Osteoblast (primary cell): ENCODE results near the gene CPED1. TPM values are rescaled to one million over a fixed set of nuclear protein-coding genes. Genes with fewer than 3 reads are reported as not detected.

ENCODE experiments used
- DNase-seq: peaks from one replicate; pipeline ENCODE4 v3.0.0; 2011; ENCODE audit warnings: low spot score, mixed read lengths; ENCODE audit not compliant: insufficient read length; ENCODE audit errors: missing footprints
- H2AFZ ChIP-seq: 2 replicates; pipeline ENCODE4 v1.6.0; 2011; ENCODE audit warnings: mild to moderate bottlenecking, low read length
- H3K27ac ChIP-seq: 2 replicates; pipeline ENCODE4 v1.5.1; 2011; ENCODE audit warnings: mild to moderate bottlenecking, low read depth, low read length, moderate library complexity
- H3K27me3 ChIP-seq: 2 replicates; pipeline ENCODE4 v1.6.0; 2012; ENCODE audit warnings: mild to moderate bottlenecking, control low read depth, inconsistent platforms, low read length, moderate library complexity; ENCODE audit not compliant: insufficient read depth
- H3K36me3 ChIP-seq: 2 replicates; pipeline ENCODE4 v1.5.1; 2011; ENCODE audit warnings: mild to moderate bottlenecking, low read length, control low read depth, moderate library complexity; ENCODE audit not compliant: insufficient read depth
- H3K4me1 ChIP-seq: 2 replicates; pipeline ENCODE4 v1.5.1; 2011; ENCODE audit warnings: mild to moderate bottlenecking, low read length, control low read depth, moderate library complexity; ENCODE audit not compliant: insufficient read depth
- H3K4me2 ChIP-seq: 2 replicates; pipeline ENCODE4 v1.6.0; 2011; ENCODE audit warnings: mild to moderate bottlenecking, low read length; ENCODE audit not compliant: insufficient read depth
- H3K4me3 ChIP-seq: fragments of 200-600 bp; sonication (generic); 3 replicates; pipeline ENCODE4 v1.5.1; 2012; ENCODE audit warnings: mild to moderate bottlenecking, low read length, inconsistent platforms; ENCODE audit not compliant: insufficient read depth
- H3K79me2 ChIP-seq: 2 replicates; pipeline ENCODE4 v1.6.0; 2012; ENCODE audit warnings: mild to moderate bottlenecking, low read length, control low read depth, inconsistent platforms; ENCODE audit not compliant: insufficient read depth
- H3K9me3 ChIP-seq: 2 replicates; pipeline ENCODE4 v1.5.1; 2011; ENCODE audit warnings: low read depth, low read length, control low read depth
- H4K20me1 ChIP-seq: 2 replicates; pipeline ENCODE4 v1.6.0; 2012; ENCODE audit warnings: mild to moderate bottlenecking, low read length, control low read depth; ENCODE audit not compliant: insufficient read depth
- total RNA-seq: library from RNA; depleted of rRNA; stranded (reverse); fragments of >200 nt; gene quantifications from 2 replicates; pipeline ENCODE4 v1.2.3, GENCODE V29; 2012
- TF ChIP-seq, protein P1 (sequence below): IDR thresholded peaks from 2 replicates; pipeline ENCODE4 v1.5.1; 2011; ENCODE audit warnings: mild to moderate bottlenecking, low read depth, low read length, moderate library complexity; ENCODE audit errors: extremely low read depth

CPED1 gene
- total RNA-seq, 1 donor = 30.8 TPM

DNA sequence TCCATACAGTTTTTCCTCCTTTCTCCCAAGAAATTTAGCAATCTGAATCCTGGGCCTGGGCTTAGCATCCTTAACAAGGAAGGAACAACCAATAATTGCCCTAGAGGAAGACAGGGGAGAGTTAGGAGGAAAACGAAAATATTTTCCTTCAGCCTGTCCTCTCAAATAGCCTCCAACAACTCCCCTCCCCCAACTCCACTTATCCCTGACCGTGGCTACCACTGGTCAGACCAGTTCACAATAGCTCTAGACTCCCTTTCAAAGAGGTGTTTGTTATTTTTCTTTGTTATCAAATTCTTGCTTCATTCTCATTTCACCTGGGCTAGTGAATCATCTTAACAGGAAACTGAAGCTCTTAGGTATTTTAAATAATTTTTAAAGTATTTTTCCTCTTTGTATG is 114.1 kb downstream of the CPED1 start:
- H2AFZ ChIP-seq = no peak overlapping the region
- no peaks in the 10 kb centered on the region for H3K27me3 ChIP-seq
- no peaks in the 10 kb centered on the region for H3K9me3 ChIP-seq
- no peak overlapping the region for H3K4me3 ChIP-seq
- no peak overlapping the region for H3K4me2 ChIP-seq
- H3K79me2 ChIP-seq = no peaks in the 10 kb centered on the region
- no peak for DNase-seq
- no peaks in the 10 kb centered on the region for H4K20me1 ChIP-seq
- H3K4me1 ChIP-seq = no peaks in the 10 kb centered on the region
- H3K27ac ChIP-seq = no peak overlapping the region
- TF ChIP-seq, protein P1, sequence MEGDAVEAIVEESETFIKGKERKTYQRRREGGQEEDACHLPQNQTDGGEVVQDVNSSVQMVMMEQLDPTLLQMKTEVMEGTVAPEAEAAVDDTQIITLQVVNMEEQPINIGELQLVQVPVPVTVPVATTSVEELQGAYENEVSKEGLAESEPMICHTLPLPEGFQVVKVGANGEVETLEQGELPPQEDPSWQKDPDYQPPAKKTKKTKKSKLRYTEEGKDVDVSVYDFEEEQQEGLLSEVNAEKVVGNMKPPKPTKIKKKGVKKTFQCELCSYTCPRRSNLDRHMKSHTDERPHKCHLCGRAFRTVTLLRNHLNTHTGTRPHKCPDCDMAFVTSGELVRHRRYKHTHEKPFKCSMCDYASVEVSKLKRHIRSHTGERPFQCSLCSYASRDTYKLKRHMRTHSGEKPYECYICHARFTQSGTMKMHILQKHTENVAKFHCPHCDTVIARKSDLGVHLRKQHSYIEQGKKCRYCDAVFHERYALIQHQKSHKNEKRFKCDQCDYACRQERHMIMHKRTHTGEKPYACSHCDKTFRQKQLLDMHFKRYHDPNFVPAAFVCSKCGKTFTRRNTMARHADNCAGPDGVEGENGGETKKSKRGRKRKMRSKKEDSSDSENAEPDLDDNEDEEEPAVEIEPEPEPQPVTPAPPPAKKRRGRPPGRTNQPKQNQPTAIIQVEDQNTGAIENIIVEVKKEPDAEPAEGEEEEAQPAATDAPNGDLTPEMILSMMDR = no peak
- H3K36me3 ChIP-seq = peaks cover 7% of the 10 kb centered on the region

DNA sequence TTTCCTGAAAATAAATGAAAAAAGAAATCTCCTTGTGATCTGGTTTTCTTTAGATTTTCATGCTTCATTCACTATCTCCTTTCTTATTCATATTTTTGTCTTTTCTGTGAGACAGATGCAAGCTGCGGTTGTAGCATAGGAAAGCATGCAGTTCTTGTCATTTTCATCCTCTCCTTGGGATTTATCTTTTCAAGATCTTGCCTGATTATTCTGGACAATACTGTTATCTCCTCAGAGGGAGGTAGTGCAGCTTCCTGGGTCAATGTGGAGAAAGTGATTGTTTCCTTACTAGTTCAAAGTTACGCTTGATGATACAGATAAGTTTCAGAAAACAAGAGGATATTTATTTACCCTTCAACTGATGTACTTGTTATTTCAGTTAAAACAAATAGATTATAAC is 114.6 kb downstream of the CPED1 start:
- no peak overlapping the region for H3K4me2 ChIP-seq
- TF ChIP-seq, protein P1 = no peak
- H4K20me1 ChIP-seq = no peaks in the 10 kb centered on the region
- no peaks in the 10 kb centered on the region for H3K79me2 ChIP-seq
- H2AFZ ChIP-seq = no peak overlapping the region
- peaks cover 2% of the 10 kb centered on the region for H3K4me1 ChIP-seq
- H3K36me3 ChIP-seq = peaks cover 7% of the 10 kb centered on the region
- H3K27ac ChIP-seq = no peak overlapping the region
- H3K27me3 ChIP-seq = no peaks in the 10 kb centered on the region
- no peak overlapping the region for H3K4me3 ChIP-seq
- no peaks in the 10 kb centered on the region for H3K9me3 ChIP-seq
- no peak for DNase-seq

DNA sequence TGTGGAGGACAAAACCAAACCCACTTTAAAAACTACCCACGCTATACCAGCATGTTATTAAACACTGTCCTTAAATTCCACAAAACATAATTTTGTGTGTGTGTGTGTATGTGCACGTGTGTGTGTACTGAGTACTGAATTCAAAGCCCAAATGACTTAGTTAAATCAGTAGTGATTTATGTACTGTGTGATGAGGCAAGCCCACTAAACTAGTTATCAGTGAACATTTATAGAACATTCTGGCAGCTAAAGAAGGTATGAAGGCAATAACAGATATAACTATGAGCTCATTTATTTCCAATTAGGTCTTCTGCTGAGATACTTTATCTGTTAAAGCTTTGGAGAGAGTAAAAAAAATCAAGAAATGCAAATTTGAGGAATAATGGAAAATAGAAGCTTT is 115.1 kb downstream of the CPED1 start:
- Histone ChIP-seq H3K4me2 (no peak overlapping the region), H4K20me1 (no peaks in the 10 kb centered on the region), H3K79me2 (no peaks in the 10 kb centered on the region), H3K27ac (no peak overlapping the region), H3K9me3 (no peaks in the 10 kb centered on the region), H3K4me1 (peaks cover 2% of the 10 kb centered on the region), H2AFZ (no peak overlapping the region), H3K27me3 (no peaks in the 10 kb centered on the region), H3K4me3 (no peak overlapping the region), H3K36me3 (peaks cover 7% of the 10 kb centered on the region)
- TF ChIP-seq, protein P1 = no peak
- DNase-seq = no peak

DNA sequence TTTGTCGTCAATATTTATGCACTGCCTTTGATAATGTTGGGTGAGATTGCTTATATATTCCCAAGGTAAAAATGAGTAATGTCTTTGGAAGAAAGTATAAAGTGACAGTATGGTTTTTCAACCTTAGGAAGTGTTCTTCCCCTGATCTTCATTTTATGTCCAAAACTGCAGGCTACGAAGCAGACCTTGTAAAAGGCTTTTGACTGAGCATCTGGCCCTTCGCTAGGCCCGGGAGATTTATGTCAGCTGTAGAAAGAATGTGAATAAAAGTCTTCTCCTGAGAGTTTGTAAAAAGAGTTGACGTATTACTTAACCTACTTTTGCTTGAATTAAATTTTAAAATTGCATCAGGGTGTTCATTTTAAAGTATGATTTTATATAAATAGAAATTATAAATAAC is 116.8 kb downstream of the CPED1 start:
- no peak overlapping the region for H2AFZ ChIP-seq
- H4K20me1 ChIP-seq = no peaks in the 10 kb centered on the region
- no peak overlapping the region for H3K4me3 ChIP-seq
- peaks cover 2% of the 10 kb centered on the region for H3K36me3 ChIP-seq
- H3K79me2 ChIP-seq = no peaks in the 10 kb centered on the region
- no peaks in the 10 kb centered on the region for H3K9me3 ChIP-seq
- no peak for DNase-seq
- peaks cover 2% of the 10 kb centered on the region for H3K4me1 ChIP-seq
- no peak overlapping the region for H3K27ac ChIP-seq
- H3K27me3 ChIP-seq = no peaks in the 10 kb centered on the region
- TF ChIP-seq, protein P1 = no peak
- H3K4me2 ChIP-seq = no peak overlapping the region
